ENCODE measurements around the gene PRKAG2.
A peak's percentile ranks its signal among the peaks of the same experiment; 100 is the strongest.

Gene PRKAG2

DNA sequence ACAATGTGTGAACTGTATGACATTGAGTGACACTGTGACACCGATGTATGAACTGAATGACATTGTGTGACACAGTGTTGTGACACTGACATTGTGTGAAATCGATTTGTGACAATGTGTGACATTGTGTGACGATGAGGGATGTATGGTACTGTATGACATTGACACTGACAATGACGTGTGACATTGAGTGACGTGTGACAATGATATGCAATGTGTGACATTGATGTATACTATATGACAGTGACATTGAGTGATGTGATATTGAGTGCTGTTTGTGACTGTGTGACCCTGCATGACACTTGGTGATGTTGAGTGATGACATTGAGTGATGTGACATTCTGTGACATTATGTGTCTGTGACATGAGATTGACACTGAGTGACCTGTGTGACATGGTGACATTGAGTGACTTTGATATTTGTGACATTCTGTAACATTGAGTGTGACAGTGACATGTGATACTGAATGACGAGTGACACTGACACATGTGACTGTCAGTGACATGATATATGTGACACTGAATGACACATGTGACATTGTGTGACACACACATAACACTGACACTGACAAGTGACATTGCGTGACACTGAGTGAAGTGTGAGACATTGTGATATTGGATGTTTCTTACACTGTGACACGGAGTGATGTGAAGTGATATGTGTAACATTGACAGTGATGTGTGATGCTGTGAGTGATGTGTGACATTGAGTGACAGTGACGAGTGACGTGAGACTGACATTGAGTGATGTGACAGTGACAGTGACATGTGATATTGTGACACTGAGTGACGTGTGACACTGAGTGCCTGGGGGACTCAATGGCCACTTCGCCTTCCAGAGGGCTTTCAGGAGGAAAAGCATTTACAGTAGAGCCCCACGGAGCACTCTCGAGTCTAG is 167.5 kb downstream of the PRKAG2 start:
- no peak for DNase-seq (ENCODE audit: low read depth)

DNA sequence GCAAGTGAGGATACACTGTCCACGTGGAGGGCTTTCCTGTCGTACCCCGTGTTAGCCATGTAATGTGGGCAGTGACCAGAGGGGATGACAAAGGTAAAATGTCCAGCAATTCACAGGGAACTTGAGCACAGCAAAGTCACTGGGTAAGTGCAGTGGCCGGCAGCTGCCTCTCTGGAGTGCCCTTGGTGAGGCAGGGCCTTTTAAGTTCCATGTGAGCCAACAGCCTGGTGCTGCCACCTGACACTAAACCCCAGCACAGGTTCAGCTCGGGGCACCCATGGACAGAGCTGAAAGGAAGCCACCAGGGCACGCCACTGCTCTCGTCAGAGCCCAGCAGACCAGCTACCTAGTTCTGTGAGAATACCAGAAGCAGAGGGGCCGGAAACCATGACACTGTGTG is 168.3 kb downstream of the PRKAG2 start:
- DNase-seq (ENCODE audit: low read depth) = no peak

DNA sequence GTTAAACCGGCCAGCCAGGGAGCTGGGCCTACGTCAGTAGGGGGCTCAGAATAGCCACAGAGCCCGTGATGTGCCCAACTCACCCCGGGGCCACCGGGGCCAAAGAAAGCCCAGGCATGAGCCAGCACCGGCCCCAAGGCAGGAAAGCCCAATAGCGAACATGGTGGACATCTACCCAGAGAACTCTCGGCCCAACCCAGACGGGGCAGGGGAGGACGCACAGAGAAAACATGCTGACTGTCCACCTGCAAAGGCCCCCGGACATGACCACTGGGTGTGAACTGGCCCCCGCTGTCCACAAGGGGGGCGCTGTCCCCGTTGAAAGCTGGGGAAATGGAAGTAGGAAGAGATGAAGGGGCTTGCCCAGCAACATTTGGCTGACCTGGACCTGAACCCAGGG is 169.2 kb downstream of the PRKAG2 start:
- DNase-seq (ENCODE audit: low read depth) = no peak

DNA sequence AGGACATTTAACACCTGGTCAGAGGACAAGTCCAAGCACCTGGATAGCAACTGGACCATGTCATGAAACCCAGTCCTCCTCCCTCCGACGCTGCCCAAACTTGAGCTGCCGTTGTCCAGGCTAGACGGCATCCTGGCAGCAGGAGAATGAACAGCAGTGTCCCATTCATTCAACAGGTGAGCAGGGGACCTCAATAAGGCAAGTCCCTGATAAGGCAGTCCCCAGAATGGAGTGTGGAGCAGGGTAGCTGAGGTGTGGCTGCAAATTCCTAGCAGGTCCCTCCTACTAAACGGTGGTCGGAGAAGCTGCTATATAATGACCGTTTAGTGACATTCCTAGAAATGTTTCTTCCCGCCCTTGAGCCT is 169.8 kb downstream of the PRKAG2 start:
- DNase-seq (ENCODE audit: low read depth) = no peak

DNA sequence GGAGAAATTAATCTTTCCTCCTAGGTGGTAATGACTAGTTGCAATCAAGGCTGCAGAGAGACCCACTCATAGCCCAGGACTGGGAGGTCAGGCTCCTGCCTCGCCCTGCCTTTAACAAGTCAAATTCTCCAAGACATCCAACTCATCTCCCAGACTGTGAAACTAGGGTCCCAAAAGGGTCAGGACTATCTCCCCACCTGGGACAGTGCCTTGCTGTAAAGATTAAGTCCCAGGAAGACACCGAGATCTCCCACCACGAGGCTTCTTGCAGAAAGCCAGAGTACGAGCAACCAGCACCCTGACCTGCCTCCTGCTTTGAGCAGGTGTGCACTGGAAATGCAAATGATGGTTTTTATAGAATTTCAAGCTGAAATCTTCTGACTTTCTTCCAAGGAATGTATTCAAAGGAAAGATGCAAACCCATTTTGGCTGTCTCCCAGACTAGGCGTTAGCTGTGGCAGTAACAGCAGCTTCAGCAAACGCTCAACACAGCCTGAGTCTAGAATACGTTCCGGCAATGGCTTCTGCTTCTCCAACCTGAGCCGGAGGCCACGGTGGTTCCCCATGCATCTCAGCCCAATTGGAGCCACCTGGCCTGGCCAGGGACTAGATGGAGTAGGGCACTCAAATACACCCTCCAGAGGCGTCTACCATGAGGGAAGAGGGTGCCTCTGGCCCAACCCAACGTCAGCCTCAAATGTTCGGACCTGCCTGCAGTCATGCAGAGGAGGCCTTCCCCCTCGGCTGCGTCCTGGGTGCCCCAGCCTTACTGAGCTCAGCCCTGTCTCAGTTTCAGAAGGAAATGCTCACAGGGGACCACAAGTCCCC is 170.4 kb downstream of the PRKAG2 start:
- DNase-seq (ENCODE audit: low read depth) = no peak

DNA sequence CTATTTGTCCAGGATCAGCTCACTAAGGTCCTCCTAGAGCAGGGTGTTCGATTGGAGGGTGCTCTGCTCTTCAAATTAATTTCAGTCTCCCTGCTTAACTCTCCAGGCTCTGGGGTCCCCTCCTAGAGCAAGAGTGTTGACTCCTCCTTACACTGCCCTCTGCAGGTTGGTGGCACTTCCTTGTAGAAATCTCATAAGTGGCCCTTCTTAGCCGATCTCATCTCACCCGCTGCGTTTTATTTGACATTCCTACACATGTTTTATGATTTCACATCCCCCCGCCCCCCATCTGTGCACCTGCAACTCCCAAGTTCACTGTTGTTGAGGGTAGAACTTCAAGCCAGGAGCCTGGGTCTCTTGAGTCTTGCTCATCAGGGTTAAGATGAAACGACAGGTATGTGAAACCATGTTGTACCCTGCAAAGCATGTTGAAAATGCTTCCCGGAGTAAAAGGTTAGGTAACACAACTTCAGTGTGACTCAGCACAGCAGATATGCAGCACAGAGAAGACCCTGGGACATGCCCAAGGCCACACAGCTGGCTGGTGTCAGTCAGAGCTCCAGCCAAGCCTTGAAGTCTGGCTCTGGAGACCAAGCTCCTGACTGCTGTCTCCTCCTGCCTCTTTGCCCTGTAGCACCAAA is 171.2 kb downstream of the PRKAG2 start:
- DNase-seq (ENCODE audit: low read depth) = peak; percentile 57

DNA sequence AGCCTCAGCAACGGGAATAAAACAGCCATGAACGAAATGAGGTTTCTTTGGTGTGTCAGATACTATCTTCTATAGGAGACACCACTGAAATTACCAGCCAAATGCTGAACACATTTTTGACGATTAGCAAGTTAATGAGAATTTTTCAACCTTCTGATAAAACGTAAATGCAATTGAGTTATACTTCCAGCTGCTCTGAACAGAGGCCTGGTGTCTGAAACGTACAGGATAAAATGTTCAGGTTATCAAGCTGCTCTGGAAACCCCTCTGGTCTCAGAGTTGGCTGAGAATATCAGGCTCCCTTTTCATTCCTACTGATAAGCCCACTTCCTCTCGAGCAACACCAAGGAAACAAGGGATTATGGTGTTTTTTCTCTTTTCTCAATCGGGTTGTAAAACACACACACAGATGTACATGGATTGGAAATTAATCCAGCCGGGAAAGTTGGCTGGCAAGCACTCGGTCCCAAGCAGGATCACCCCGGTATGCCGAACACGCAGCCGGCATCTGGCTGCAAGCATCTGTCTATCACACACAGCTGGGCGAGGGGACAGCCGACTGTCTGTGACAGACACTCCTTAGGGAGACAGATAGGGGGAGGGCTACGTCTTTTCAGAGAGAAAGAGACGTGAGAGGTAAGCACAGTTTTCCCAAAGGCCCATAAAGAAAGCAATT is 171.8 kb downstream of the PRKAG2 start:
- DNase-seq (ENCODE audit: low read depth) = no peak

DNA sequence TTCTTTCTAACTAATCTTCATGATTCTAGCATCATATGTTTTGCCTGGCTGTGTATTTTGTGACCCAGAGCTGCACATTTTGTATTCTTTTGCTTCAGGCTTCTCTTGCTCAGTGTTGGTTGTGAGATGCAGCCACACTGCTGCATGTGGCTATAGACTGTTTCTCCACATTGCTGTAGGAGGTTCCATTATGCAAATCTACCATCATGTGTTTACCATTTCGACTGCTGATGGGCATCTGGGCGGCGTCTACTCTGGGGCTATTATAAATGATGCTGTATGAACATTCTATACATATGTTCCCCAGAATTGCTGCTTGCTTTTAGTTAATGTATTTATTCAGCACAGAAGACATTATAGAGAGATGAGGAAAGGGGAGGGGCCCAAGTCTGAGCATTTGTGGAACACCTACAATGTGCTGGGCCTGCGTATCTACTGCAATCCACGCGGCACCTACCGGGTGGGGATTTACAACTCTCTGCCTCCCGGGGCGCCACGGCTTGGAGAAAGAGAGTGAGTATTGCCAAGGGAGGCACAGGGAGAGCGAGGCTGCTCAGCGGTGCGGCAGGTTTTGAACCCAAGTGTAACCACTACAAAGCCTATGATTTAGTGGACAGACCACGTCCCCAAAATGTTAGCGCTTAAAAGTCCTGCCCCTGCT is 172.5 kb downstream of the PRKAG2 start:
- no peak for DNase-seq (ENCODE audit: low read depth)

DNA sequence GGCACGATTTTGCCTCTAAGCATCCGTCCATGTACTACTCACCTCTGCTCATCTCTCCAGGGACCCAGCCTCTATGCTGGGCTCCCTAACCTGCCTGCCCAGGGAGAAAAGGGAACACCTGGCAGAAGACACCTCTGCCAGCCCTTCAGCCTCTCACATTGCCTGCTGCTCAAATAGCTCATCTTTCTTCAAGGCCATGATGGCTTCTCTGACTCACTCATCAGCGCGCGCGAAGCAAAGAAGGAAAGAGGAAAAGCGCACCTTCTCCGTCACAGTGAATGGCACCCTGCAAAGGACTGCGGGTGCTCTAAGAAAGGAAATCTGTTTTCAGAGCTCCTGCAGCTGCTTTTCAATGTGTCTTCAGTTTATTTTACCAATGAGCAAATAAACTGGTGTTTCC is 174.0 kb downstream of the PRKAG2 start:
- no peak for DNase-seq (ENCODE audit: low read depth)

DNA sequence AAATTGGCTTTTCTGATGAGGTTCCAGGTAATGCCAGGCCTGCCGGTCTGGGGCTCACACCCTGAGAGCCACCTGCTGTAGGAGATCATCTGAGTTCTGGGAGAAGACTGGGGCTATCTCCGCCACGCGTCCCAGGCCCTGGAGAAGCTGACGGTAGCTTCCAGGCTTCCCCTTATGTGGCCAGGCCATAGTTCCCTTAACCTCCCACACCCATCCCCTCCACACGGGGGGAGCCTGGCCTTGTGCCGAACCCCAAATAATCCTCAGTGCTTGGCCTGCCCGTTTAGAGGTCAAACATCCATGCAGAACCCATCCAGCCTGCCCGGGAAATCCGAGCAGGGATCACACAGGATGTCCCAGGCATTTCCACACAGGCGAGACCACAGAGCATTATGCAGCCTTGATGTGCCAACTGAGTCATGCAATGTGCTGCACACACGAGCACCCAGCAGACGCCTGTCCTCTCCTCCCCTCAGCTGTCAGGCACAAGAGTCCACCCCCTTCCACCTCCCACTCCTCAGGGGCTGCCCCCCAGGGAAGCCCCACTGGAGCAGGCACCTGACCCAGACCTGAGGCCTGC is 176.2 kb downstream of the PRKAG2 start:
- peak; percentile 80 for DNase-seq (ENCODE audit: low read depth)

DNA sequence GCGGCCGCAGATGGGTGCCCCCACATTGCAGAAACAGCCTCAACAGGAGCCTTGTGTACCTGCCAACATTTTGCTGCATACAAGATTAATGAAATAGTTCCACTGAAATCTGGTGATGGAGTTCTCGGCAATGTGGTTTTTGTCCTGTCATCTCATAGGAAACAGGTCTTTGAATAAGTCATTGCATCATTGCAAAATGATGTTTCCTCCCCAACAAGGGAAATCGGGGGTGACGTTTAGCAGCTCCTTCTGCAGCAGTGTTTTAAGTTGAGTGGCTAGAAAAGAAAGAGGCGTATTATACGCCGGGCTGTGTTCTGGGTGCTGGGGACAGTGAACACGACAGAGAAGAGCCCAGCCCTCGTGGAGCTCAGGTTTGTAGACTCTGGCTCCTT is 177.0 kb downstream of the PRKAG2 start:
- peak; percentile 55 for DNase-seq (ENCODE audit: low read depth)

DNA sequence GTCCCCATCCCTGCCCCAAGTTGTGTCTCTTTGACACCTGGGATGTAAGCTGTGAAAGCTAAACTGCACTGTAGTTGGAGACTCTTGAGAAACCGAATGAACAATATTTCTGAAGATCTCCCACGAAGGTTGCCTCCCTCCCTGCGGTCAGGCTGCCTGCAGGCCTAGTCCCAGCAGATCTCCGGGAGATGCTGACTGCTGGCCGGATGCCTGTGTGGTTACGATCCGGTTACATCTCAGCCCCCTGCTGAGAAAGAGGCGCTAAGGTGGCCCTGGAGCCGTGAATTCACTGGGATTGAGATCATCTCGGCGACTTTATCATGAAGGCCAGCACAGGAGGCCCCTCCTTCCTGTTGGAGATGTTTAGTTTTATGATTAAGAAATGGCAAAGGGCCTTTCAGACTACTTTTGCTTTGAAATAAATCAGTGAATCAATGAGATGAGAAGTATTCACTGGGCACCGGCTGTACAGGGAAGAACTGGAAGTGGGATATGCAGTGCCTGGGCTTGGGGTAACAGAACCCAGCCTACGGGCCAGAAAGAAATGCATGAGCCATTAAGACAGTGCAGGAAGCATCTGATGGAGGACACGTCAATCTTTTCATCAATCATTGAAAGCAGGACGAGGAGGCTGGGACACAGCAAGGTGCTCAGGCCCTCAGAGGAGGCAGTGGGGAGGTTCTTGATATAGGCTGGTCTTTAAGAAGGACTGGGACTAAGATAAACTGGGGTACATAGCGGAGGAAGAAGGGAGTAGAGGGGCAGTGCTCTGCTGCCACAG is 177.6 kb downstream of the PRKAG2 start:
- peak; percentile 93 for DNase-seq (ENCODE audit: low read depth)

DNA sequence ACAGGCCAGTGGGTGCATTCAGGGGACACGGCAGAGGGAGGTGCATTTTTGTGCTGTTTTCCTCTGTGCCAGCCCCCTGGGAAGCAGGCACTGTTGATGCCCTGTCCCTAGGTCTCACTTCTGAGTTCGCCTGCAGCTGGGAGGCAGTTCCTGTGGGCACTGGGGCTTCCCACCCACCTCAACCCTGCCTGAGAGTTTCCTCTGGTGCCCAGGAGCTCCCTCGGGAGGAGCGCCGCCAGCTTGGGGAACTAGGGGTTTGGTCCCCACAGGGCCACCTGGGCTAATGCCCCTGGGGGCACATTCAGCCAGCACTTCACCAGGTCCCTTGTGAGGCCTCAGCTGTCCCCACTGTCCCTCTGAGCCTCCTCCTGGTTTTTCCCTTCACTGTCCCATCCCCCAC is 179.0 kb downstream of the PRKAG2 start:
- no peak for DNase-seq (ENCODE audit: low read depth)

DNA sequence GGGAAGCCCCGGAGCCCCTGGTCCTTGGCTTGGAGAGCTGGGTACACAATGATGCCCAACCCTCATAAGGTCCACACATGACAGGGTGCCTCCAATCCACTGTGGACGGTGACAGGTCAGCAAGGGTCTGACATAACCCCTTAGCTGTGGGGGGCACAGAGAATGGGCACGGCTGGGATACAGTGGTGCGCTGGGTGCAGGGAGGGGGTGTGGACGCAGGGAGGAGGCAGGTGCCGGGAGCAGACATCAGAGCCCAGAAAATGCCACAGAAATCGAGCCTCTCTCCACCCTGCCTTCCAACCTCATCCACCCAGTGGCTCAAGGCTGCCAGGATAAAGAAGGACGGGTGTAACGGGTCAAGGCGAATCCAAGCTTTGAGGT is 179.4 kb downstream of the PRKAG2 start:
- DNase-seq (ENCODE audit: low read depth) = no peak

DNA sequence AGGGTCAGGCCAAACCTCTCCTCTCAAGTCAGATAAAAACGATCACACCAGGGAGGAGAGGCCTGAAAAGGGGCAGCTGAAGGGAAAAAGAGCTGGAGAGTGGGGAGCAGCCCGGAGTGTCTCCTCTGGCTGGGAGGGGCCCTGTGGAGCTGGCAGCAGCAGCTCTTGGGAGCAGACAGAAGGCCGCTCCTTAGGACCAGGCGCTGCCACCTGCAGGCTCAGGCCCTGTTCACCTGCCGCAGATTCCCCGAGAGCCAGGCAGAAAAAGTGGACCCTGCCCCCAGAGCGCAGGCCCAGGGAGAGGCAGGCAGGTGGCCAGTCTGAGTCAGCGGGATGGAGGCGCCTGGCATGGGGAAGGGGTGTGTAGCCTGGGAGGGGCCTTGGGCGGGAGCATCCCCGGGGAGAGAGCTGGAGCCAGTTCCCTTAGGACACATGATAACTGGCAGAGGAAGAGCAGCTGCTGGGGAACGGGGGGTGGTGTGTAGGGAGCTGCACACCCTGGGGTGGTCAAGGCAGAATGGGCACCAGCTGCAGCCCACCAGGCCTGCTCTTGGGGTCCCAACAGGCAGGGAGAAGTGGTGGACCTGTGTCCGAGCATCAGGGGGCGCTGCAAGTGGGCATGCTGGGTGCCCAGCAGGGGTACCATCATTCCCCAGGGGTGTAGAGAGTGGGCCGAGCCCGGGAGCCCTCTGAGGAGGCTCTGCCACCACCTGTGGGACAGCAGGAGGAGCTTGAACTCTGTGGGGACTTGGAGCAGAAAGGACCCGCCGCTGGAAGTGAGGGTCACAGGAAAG is 180.0 kb downstream of the PRKAG2 start:
- DNase-seq (ENCODE audit: low read depth) = no peak

DNA sequence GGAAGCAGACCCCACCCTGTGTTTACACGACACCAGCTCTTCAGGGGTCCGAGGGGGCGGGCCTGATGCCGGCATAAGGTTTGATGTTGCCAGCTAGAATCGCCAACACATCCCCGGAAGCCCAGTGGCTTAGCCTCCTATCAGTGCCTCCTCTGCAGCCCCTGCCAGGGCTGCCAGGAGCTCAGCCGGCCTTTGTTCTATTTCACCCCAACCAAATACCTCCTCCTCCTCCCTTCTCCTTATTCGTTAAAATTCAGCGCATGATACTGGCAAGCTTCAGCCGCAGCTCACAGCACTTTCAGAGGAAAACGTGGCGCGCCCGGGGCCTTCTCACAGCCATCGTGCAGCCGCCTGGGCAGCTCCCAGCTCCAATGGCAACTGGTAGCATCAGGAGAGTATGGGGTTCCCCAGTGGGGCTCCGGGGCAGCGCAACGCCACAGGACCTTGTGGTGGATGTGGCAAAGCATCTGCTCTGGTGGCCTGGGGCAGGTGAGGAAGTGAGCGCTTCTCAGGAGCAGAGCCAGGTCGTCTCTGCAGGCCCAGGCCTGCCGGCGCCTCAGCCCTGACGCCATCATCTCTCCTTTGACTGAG is 180.9 kb downstream of the PRKAG2 start:
- DNase-seq (ENCODE audit: low read depth) = no peak

DNA sequence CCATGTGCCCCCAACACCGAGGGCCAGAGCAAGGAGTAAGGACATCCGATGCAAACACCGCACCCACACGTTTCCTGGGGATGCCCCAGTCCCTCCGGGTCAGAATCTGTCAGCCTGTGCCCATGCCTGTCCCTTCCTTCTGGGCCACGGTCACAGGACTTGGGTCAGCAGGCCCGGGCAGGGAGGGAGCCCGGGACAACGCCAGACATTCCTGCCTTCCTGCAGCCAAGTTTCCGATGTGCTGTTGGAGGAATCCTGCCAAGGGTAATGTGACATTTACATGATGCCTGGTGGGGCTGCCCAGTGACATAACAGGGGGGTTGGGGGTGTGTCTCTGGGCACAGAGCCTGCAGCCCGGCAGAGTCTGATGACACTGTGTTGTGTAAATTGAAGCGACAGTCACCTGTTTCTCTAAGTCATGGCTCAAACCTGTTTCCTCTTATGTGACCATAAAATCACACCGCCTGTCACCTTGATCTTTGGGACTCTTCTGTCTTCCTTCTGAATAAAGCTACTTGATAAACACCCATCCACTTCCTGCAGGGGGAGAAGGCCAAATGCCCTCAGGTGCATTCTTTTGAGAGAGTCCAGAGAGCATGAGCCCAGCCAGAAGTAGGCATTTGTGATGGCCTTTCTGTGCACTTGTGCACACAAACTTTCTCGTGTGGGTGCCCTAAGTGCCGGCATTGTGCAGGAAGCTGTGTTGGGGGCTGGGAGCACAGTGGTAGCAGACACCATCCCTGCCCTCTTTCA is 181.9 kb downstream of the PRKAG2 start:
- DNase-seq (ENCODE audit: low read depth) = peak; percentile 50

DNA sequence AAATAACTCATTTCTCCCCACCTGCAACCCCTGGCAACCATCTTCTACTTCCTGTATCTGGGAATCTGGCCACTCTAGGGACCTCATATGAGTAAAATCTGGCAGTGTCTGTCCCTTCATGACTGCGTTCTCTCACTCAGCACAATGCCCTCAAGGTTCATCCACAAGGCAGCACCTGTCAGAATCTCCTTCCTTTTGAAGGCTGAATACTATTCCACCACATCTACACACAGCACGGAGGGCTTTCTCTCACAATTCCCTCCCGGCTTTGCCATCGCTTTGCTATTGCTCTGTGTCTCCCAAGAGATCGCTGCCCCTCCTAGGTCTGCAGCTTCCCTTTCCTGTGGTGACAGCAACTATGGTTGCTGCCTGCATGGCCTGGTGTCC is 182.5 kb downstream of the PRKAG2 start:
- DNase-seq (ENCODE audit: low read depth) = no peak

DNA sequence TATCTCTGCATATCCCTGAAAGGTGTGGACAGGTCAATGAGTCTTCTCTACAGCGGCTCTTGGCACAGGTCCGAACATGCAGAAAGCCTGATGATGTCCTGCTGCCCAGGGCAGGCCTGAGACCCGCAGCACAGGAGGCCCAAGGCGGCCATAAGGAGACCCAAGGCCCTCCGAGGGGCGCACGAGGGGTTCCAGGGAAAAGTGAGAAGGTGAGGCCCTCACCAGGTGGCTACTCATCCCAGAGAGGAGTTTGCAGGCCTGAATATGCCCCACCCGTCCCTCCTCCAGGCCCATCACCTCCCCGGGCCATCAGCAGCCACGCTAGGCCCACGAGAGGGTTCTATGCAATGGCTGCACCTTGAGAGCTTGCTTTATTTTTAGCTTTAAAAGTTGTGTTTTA is 183.8 kb downstream of the PRKAG2 start:
- no peak for DNase-seq (ENCODE audit: low read depth)

All from ELR (cell line).